Gastrocnemius medialis (tissue), 4 donors: Measurements from ENCODE around the gene EIF2A. TPM values are rescaled to one million over a fixed set of nuclear protein-coding genes. Genes with fewer than 3 reads are reported as not detected.
"Not testable (repeated sequence)": the region's sequence is repeated elsewhere in the genome, so short reads cannot be mapped to it uniquely, and the experiment has no call there.

Experiments
- ATAC-seq, 2 donors: fragments of 150-250 bp; one replicate each; pipeline ENCODE4 v1.9.1; 2016
- DNase-seq, 2 donors: peaks; one replicate each; pipeline ENCODE4 v3.0.0-alpha.2; 2019
- H3K27ac ChIP-seq, 4 donors: fragments of 200-600 bp; sonication (generic); 1 replicate in 1 of 4; 2 replicates in 3 of 4; pipeline ENCODE4 v1.5.1; 2016 to 2018; ENCODE audit warnings: mild to moderate bottlenecking in 2 of 4, moderate library complexity in 1 of 4
- H3K27me3 ChIP-seq, 3 donors: fragments of 200-600 bp; sonication (generic) in 2 of 3; 1 replicate in 1 of 3; 2 replicates in 2 of 3; pipeline versions ENCODE4 v1.5.1 to v1.6.0; 2016 to 2019; ENCODE audit warnings: mild to moderate bottlenecking in 1 of 3, moderate library complexity in 1 of 3
- H3K36me3 ChIP-seq, 2 donors: fragments of 200-600 bp; sonication (generic) in 1 of 2; one replicate each; pipeline ENCODE4 v1.5.1; 2017 to 2018
- H3K4me1 ChIP-seq, 2 donors: fragments of 200-600 bp; sonication (generic) in 1 of 2; one replicate each; pipeline ENCODE4 v1.5.1; 2016 to 2017; ENCODE audit warnings: mild to moderate bottlenecking in 2 of 2
- H3K4me3 ChIP-seq, 4 donors: fragments of 200-600 bp; sonication (generic) in 3 of 4; 1 replicate in 1 of 4; 2 replicates in 3 of 4; pipeline ENCODE4 v1.5.1; 2016 to 2019; ENCODE audit warnings: mild to moderate bottlenecking in 2 of 4
- H3K9me3 ChIP-seq, 3 donors: fragments of 200-600 bp; sonication (generic) in 2 of 3; 1 replicate in 1 of 3; 2 replicates in 2 of 3; pipeline ENCODE4 v1.5.1; 2016 to 2019
- CTCF ChIP-seq, 5 experiments: fragments of 450-650 bp in 3 of 5; fragments of 200-600 bp in 2 of 5; sonication (generic) in 2 of 5; IDR thresholded peaks in 4 of 5; conservative IDR thresholded peaks in 1 of 5; 1 replicate in 4 of 5; 2 replicates in 1 of 5; pipeline ENCODE4 v1.5.1; 2016 to 2019; ENCODE audit warnings: antibody characterized with exemption in 5 of 5, mild to moderate bottlenecking in 3 of 5, moderate library complexity in 3 of 5
- POLR2A ChIP-seq, 2 donors: fragments of 450-650 bp; IDR thresholded peaks; one replicate each; pipeline ENCODE4 v1.6.1; 2017; ENCODE audit warnings: antibody characterized with exemption in 2 of 2, mild to moderate bottlenecking in 2 of 2, moderate library complexity in 2 of 2
- in situ Hi-C, 4 donors: fragments of 200-750 bp; cut with MboI; loops; one replicate each; pipeline versions ENCODE4 v1.15.0 to v1.8.0; 2017; ENCODE audit warnings: low sequenced_read_pairs in 4 of 4
- intact Hi-C: fragments of 100-400 bp; cut with DNase I; formaldehyde crosslinking; loops from one replicate; pipeline ENCODE4 v1.15.1; 2023; ENCODE audit warnings: low total_unique reads
- total RNA-seq, 4 donors: library from RNA; depleted of rRNA; stranded (reverse); fragments of >200 nt; gene quantifications; one replicate each; pipeline versions ENCODE4 v1.1.0 to v1.2.3, GENCODE V29; 2016

The EIF2A gene
- total RNA-seq, 4 donors from 2014 or later, result 150 to 168 (median 163) TPM

- H3K27ac ChIP-seq, result no peak overlapping the region
- DNase-seq (no peak), ATAC-seq (no peak)
- no peak overlapping the region for H3K4me3 ChIP-seq
- no peaks in the 10 kb centered on the region for H3K9me3 ChIP-seq
- intact Hi-C loops (no loop called here), in situ Hi-C loops (no loop called here)
- H3K4me1 ChIP-seq, result peaks cover 14 to 26% of the 10 kb centered on the region in 2 donors
- H3K36me3 ChIP-seq, result peaks cover 0 to 12% of the 10 kb centered on the region in 2 donors
- TF ChIP-seq CTCF (IDR thresholded peaks at IDR 0.05 in 4 of 5, conservative IDR thresholded peaks at IDR 0.05 in 1 of 5) (no peak), POLR2A (IDR thresholded peaks at IDR 0.05) (no peak)
- H3K27me3 ChIP-seq, result no peaks in the 10 kb centered on the region
These were observed 67.3 kb downstream of the EIF2A start for GRCh38 chr3:150613709-150614480.

- DNase-seq (no peak), ATAC-seq (no peak)
- Histone ChIP-seq H3K4me1 (peaks cover 3 to 16% of the 10 kb centered on the region in 2 donors), H3K27me3 (no peaks in the 10 kb centered on the region), H3K4me3 (no peak overlapping the region), H3K27ac (no peak overlapping the region), H3K36me3 (peaks cover 0 to 21% of the 10 kb centered on the region in 2 donors), H3K9me3 (no peaks in the 10 kb centered on the region)
- intact Hi-C loops, result no loop called here
- TF ChIP-seq POLR2A (IDR thresholded peaks at IDR 0.05) (no peak), CTCF (IDR thresholded peaks at IDR 0.05 in 4 of 5, conservative IDR thresholded peaks at IDR 0.05 in 1 of 5) (no peak)
- in situ Hi-C loops, result no loop called here
These were observed 73.6 kb downstream of the EIF2A start for GRCh38 chr3:150620002-150620689.

- H3K27ac ChIP-seq, H3K4me3 ChIP-seq, intact Hi-C loops, H3K27me3 ChIP-seq, ATAC-seq, H3K9me3 ChIP-seq, in situ Hi-C loops, DNase-seq: not testable (repeated sequence)
- Histone ChIP-seq H3K4me1 (peaks cover 11 to 29% of the 10 kb centered on the region in 2 donors), H3K36me3 (peaks cover 0 to 37% of the 10 kb centered on the region in 2 donors)
These were observed 76.4 kb downstream of the EIF2A start for GRCh38 chr3:150622955-150623354.

GRCh38 chr3:150623945-150624344, 77.4 kb downstream of the EIF2A start:
- no peak overlapping the region for H3K4me3 ChIP-seq
- H3K9me3 ChIP-seq, result no peaks in the 10 kb centered on the region
- H3K27me3 ChIP-seq, result no peaks in the 10 kb centered on the region
- H3K36me3 ChIP-seq, result peaks cover 0 to 33% of the 10 kb centered on the region in 2 donors
- ATAC-seq (no peak), DNase-seq (no peak)
- intact Hi-C loops (no loop called here), in situ Hi-C loops (no loop called here)
- H3K27ac ChIP-seq, result no peak overlapping the region
- TF ChIP-seq CTCF (IDR thresholded peaks at IDR 0.05 in 4 of 5, conservative IDR thresholded peaks at IDR 0.05 in 1 of 5) (no peak), POLR2A (IDR thresholded peaks at IDR 0.05) (no peak)
- H3K4me1 ChIP-seq, result peaks cover 11 to 31% of the 10 kb centered on the region in 2 donors

GRCh38 chr3:150626148-150626930, 79.8 kb downstream of the EIF2A start:
- intact Hi-C loops, result no loop called here

More at GRCh38 chr3:150626148-150626930, 79.8 kb downstream of the EIF2A start:
- no peak for ATAC-seq
- DNase-seq, result no peak
- H3K27me3 ChIP-seq, result no peaks in the 10 kb centered on the region
- H3K27ac ChIP-seq, result no peak overlapping the region
- peaks cover 0 to 47% of the 10 kb centered on the region in 2 donors for H3K36me3 ChIP-seq
- in situ Hi-C loops, result no loop called here
- no peaks in the 10 kb centered on the region for H3K9me3 ChIP-seq
- no peak overlapping the region for H3K4me3 ChIP-seq
- peaks cover 7 to 31% of the 10 kb centered on the region in 2 donors for H3K4me1 ChIP-seq
- TF ChIP-seq CTCF (IDR thresholded peaks at IDR 0.05 in 4 of 5, conservative IDR thresholded peaks at IDR 0.05 in 1 of 5) (no peak), POLR2A (IDR thresholded peaks at IDR 0.05) (no peak)
